Stimulated activated naive CD4-positive, alpha-beta T cell treated with Interleukin-2 at 50 U/mL for 16 hours (primary cell): Measurements from ENCODE around the gene ELP4.

Source experiments
- DNase-seq: peaks from one replicate; lab custom pipeline; 2025; lab: John Stamatoyannopoulos, UW

Gene ELP4

GRCh38 chr11:31779374-31779791 lies 269.8 kb downstream of the ELP4 start:
- no peak for DNase-seq

DNA sequence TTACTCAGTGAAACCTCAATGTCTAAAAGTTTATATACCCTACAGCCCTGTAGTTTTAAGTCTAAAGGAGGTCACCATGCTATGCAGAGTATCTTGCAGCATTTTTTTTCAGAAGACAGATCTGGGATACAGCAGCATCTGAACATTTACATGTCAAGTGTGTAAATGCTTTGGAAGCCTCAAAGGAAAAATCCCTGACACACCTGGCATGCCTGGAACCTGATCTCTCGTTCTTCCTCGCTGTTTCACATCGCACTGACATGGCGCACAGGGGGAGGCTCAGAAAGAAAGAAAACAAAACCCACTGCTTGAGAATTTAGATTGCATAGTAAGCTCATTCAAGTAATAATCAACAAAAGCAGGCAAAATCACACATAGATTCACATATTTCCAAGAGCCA lies 270.5 kb downstream of the ELP4 start:
- no peak for DNase-seq

- no peak for DNase-seq
Measured at GRCh38 chr11:31780480-31780971, 271.0 kb downstream of the ELP4 start.

DNA sequence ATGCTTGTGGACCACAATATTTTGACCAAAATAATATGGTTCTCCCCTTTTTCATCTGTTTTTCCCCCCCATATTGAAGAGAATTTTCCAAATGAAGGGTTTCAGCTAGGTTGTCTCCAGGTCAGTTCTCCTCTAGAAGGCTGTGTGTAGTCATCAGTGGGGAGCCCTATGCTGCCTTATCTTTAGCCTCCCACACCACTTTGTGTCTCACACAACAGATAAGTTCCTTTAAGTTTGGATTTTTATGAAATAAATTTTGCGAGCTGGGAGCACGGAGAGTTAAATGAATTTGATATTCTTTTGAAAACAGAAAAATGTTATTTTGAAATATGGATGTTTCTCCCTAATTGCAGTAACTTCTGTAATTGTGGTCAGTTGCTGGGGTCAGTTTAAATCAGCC lies 272.7 kb downstream of the ELP4 start:
- DNase-seq = no peak

GRCh38 chr11:31783252-31783651 lies 273.7 kb downstream of the ELP4 start:
- no peak for DNase-seq

DNA sequence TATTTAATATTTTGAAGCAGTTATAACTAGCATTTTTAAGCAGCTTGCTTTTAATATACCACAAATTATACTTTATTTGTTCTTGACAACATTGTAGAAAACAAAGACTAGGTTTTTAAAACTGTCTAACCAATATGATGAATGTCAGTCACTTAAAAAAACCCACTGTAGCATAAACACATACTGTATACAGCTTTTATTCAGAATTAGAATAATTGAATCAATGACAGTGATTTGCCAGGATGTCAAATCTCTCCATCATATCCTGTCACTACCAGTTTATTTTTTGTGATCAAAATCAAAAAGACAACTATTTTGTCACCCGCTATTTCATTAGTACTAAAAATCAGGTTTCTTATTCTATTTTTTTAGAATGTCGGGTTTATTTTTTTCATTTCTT lies 275.0 kb downstream of the ELP4 start:
- DNase-seq = no peak

- DNase-seq = no peak
Measured at GRCh38 chr11:31786996-31787685, 277.6 kb downstream of the ELP4 start.

- DNase-seq = no peak
Measured at GRCh38 chr11:31788085-31788484, 278.5 kb downstream of the ELP4 start.

- no peak for DNase-seq
Measured at GRCh38 chr11:31790649-31791048, 281.1 kb downstream of the ELP4 start.

- DNase-seq = no peak
Measured at GRCh38 chr11:31792036-31792435, 282.5 kb downstream of the ELP4 start.

DNA sequence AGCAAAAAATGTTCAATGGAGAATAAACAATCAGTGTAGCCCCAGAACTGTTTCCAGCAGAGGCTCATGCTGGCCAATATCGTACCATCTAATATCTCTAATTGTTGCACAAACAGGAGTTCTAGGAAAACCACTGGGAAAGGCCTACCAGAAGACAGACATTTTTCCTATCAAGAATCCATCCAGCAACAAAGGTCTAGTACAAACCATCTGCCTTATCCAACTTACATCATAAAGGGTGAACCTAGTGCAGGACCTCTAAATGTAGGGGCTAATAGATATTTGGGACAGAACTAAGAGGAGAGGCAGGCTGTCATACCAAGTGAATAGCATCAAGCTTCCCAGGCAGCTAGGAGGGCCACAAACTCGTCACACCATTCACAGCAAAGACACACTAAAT lies 282.9 kb downstream of the ELP4 start:
- DNase-seq = no peak

DNA sequence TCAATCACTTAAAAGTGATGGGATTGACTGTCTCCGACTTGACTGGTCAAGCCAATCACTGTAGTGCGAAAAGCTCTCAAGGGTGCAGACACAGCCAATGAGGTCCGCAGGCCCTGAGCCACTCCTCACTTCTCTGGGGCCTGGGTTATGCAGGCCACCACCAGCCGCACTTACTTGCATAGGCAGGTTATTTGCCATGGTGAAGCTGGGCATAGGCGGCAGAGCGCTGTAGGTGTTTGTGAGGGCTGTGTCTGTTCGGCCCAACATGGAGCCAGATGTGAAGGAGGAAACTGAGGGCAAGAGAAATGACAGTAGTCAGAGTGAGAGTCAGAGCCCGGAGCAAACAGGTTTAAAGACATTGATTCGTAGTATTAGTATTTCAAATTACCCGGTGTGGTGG lies 283.7 kb downstream of the ELP4 start:
- DNase-seq = no peak

DNA sequence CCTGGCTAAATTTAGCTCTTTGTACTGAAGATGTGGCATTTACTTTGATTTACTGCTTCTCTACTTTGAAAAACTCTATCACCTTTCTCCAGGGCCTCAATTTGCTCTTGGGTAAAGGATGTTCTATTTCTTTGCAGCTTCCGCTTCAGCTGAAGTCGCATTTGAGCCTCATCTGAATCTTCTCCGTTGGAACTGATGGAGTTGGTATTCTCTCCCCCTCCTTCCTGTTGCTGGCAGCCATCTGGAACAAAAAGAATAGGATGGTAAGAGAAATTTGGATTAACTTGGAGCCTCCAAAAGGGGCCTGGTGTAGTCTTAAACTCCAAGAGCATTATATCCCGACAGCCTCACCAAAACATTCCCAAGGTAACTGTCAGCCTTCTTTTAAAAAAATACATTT lies 285.0 kb downstream of the ELP4 start:
- no peak for DNase-seq

GRCh38 chr11:31795706-31796498 lies 286.3 kb downstream of the ELP4 start:
- DNase-seq = no peak

- no peak for DNase-seq
Measured at GRCh38 chr11:31796499-31797189, 287.1 kb downstream of the ELP4 start.

- DNase-seq = no peak
Measured at GRCh38 chr11:31797190-31798056, 287.9 kb downstream of the ELP4 start.

- no peak for DNase-seq
Measured at GRCh38 chr11:31798057-31798553, 288.5 kb downstream of the ELP4 start.

GRCh38 chr11:31798554-31799434 lies 289.2 kb downstream of the ELP4 start:
- DNase-seq = no peak

DNA sequence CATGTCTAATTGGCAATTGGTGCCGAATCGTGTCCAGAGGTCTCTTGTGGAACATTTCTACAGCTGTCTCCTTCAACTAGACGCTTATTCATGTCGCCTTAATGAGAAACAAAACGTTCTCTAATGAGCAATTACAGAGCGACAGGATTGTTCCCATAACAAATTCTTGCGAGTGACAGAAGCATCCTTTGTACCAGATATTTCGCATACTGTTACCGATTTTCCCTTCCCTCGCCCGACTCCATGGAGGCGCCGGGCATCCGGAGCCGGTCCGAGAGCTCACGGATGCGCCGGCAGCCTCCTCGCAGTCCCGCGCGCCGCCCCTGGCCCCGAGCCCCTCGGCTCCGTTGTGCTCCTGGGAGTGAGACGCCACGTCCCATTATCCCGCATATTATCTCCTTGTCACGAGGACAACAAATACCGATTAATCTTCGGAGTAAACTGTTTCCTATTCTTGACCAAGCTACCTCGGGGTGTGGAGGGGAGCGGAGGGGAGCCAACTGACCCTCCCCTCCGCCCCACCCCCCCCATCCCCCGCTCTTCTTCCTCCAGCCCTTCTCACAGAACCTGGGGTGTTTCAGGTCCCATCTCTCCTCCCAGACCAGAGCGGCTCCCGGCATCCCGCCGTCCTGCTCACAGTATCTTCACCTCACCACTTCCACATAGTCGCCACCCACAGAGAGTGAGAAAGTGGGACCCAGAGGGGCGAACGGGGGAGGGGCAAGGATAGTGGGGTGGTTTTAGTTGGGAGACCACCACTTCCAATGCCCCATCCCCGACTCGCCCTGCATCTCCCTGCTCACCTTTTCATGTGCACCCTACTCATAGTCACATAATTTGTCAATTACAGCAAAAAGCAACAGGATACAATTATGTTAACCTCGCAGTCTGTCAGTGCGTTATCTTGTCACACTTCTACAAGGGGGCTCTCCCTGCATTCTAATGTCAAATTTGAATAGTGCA lies 290.1 kb downstream of the ELP4 start:
- DNase-seq = no peak
